Central memory CD8-positive, alpha-beta T cell (primary cell): ENCODE measurements around the gene CARD19.

Source experiments
- ATAC-seq: fragments of 150-1000 bp; cut with Tn5 transposase; replicated peaks from 2 replicates; pipeline ENCODE4 v1.10.0; 2022; ENCODE audit warnings: mild to moderate bottlenecking, moderate FRiP score, moderate number of reproducible peaks; ENCODE audit not compliant: poor library complexity, severe bottlenecking; ENCODE audit errors: extremely low read depth
- DNase-seq, 2 donors: peaks; one replicate each; pipeline ENCODE4 v3.0.0; 2021; ENCODE audit warnings: low spot score in 2 of 2
- H3K27ac Mint-ChIP-seq: one replicate; pipeline ENCODE4 v1.8.0; 2022; ENCODE audit warnings: low read depth, mild to moderate bottlenecking, moderate library complexity, mixed read lengths
- H3K27me3 Mint-ChIP-seq: one replicate; pipeline ENCODE4 v1.8.0; 2022; ENCODE audit warnings: mixed read lengths
- H3K36me3 Mint-ChIP-seq: one replicate; pipeline ENCODE4 v1.8.0; 2022; ENCODE audit warnings: mild to moderate bottlenecking, moderate library complexity, mixed read lengths; ENCODE audit not compliant: insufficient read depth
- H3K4me1 Mint-ChIP-seq: one replicate; pipeline ENCODE4 v1.8.0; 2022; ENCODE audit warnings: mixed read lengths
- H3K4me3 Mint-ChIP-seq: one replicate; pipeline ENCODE4 v1.8.0; 2022; ENCODE audit warnings: mild to moderate bottlenecking, moderate library complexity, mixed read lengths
- H3K9me3 Mint-ChIP-seq: one replicate; pipeline ENCODE4 v1.8.0; 2022; ENCODE audit warnings: mixed read lengths

CARD19 gene

GRCh38 chr9:93085676-93086075 lies 10.3 kb upstream of the CARD19 start:
- H3K9me3 Mint-ChIP-seq: no peaks in the 10 kb centered on the region
- no peaks in the 10 kb centered on the region for H3K27me3 Mint-ChIP-seq
- H3K4me1 Mint-ChIP-seq: peaks cover 8% of the 10 kb centered on the region
- no peak overlapping the region for H3K4me3 Mint-ChIP-seq
- no peak overlapping the region for H3K27ac Mint-ChIP-seq
- peaks cover 19% of the 10 kb centered on the region for H3K36me3 Mint-ChIP-seq
- DNase-seq (no peak), ATAC-seq (no peak)

GRCh38 chr9:93086447-93087224 lies 9.4 kb upstream of the CARD19 start:
- no peak for DNase-seq
- Mint-ChIP-seq H3K36me3 (peaks cover 10% of the 10 kb centered on the region), H3K9me3 (no peaks in the 10 kb centered on the region), H3K27ac (no peak overlapping the region), H3K27me3 (no peaks in the 10 kb centered on the region), H3K4me1 (peaks cover 8% of the 10 kb centered on the region), H3K4me3 (no peak overlapping the region)
- ATAC-seq: no peak

DNA sequence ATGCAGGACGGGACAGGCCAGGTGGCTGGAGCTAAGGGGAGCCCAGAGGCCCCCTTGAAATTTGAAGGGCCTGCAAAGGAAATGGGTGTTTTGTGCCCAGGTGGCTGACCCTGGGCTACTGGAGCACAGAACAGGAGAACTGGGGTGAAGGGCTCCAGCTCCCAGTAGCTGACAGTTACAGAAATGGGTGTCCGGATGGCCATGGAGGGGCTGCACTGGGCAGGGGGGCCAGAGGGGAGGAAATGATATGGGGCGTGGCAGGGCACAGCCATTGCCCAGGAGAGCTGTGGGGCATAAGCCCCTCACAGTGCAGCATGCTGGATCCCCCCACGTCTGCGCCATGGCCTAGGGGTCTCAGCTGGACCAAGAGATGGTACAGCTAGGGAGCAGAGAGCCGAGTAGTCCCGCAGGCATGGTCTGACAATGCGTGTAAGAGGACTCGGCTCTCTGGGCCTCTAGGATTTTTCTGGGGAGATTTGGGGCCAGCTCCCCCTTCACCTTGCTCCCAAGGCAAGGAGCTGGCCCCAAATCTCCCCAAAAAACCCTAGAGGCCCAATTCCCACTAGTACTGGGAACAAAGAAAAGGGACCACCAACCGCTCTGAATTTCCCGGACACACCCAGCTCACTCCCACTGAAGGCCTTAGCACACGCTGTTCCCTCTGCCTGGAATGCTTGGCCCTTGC lies 7.9 kb upstream of the CARD19 start:
- H3K4me1 Mint-ChIP-seq: peaks cover 18% of the 10 kb centered on the region
- peaks cover 9% of the 10 kb centered on the region for H3K36me3 Mint-ChIP-seq
- no peaks in the 10 kb centered on the region for H3K27me3 Mint-ChIP-seq

GRCh38 chr9:93088656-93089015 lies 7.4 kb upstream of the CARD19 start:
- H3K4me3 Mint-ChIP-seq: no peak overlapping the region
- DNase-seq: no peak
- H3K9me3 Mint-ChIP-seq: no peaks in the 10 kb centered on the region
- peaks cover 19% of the 10 kb centered on the region for H3K4me1 Mint-ChIP-seq
- H3K27me3 Mint-ChIP-seq: no peaks in the 10 kb centered on the region
- no peak for ATAC-seq
- H3K36me3 Mint-ChIP-seq: peaks cover 8% of the 10 kb centered on the region
- H3K27ac Mint-ChIP-seq: no peak overlapping the region

More for the DNA sequence above, 7.9 kb upstream of the CARD19 start:
- Mint-ChIP-seq H3K9me3 (no peaks in the 10 kb centered on the region), H3K4me3 (no peak overlapping the region), H3K27ac (no peak overlapping the region)
- no peak for ATAC-seq
- DNase-seq: no peak

DNA sequence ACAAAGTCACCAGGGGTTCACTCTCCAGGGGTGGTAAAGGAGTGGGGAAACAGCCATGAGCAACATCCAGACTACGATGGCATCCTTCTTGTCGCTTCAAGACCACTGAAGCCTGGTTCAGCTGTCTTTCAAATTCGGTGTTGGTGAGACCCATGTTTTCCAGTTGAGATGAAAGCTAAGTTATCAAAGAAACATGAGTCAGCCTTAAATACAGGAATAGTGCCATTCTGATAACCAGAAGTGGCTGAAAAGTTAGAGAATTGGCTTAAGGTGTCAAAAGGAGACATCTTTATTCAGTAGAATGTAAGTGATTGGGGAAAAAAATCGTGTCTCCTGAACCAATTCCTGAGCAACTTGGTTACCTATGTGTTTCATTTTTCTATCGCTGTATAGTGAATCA lies 7.0 kb upstream of the CARD19 start:
- H3K9me3 Mint-ChIP-seq: no peaks in the 10 kb centered on the region
- DNase-seq (no peak), ATAC-seq (no peak)
- no peak overlapping the region for H3K27ac Mint-ChIP-seq
- peaks cover 6% of the 10 kb centered on the region for H3K36me3 Mint-ChIP-seq
- no peaks in the 10 kb centered on the region for H3K27me3 Mint-ChIP-seq
- no peak overlapping the region for H3K4me3 Mint-ChIP-seq
- peaks cover 19% of the 10 kb centered on the region for H3K4me1 Mint-ChIP-seq

DNA sequence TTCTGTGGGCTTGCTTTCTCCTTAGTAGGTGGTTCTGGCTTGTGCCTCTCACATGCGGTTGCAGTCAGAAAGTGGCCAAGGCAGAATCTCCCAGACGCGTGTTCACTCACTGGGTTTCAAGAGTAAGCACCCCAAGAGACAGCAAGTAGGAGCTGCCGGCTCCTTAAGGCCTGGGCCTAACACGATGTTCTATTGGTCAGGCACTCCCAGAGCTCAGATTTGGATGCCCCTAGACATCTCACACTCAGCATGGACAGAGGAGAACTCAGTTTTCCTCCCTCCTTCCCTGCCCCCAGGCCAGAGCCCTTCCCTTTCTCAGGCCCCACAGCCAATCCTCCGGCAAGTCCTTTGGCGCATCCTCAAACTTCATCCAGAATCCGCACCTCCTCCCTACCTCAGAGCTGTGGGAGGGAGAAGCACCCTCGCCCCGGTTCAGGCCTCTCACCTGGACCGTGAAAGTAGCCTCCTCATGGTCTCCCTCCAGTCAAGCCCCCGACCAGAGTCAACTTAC lies 6.5 kb upstream of the CARD19 start:
- Mint-ChIP-seq H3K9me3 (no peaks in the 10 kb centered on the region), H3K36me3 (peaks cover 7% of the 10 kb centered on the region), H3K4me3 (no peak overlapping the region), H3K27ac (no peak overlapping the region), H3K27me3 (no peaks in the 10 kb centered on the region), H3K4me1 (peaks cover 24% of the 10 kb centered on the region)
- DNase-seq (no peak), ATAC-seq (no peak)

- H3K36me3 Mint-ChIP-seq: peaks cover 7% of the 10 kb centered on the region
- H3K27ac Mint-ChIP-seq: no peak overlapping the region
- H3K4me3 Mint-ChIP-seq: no peak overlapping the region
- H3K9me3 Mint-ChIP-seq: no peaks in the 10 kb centered on the region
- H3K27me3 Mint-ChIP-seq: no peaks in the 10 kb centered on the region
- H3K4me1 Mint-ChIP-seq: peaks cover 29% of the 10 kb centered on the region
- ATAC-seq (no peak), DNase-seq (no peak)
Observed at GRCh38 chr9:93090091-93090655, 5.8 kb upstream of the CARD19 start.

DNA sequence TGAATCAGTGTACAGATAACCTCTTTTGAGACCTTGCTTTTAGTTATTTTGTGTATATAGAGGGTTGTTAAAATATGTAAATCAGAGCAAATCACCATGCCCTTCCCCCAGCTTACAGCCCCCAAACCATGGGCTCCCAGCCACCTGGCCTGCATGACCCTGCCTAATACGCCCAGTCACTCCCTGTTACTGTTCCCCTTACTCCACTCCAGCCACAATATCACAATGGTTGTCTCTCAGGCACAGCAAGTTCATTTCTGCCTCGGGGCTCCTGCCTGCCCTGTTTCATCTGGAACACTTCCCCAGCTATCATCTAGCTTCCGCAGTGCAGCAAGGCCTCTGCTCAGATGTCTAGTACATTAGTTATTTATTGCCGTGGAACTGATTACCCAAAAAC lies 5.0 kb upstream of the CARD19 start:
- ATAC-seq: no peak
- peaks cover 9% of the 10 kb centered on the region for H3K36me3 Mint-ChIP-seq
- peaks cover 29% of the 10 kb centered on the region for H3K4me1 Mint-ChIP-seq

GRCh38 chr9:93091453-93092081 lies 4.5 kb upstream of the CARD19 start:
- H3K36me3 Mint-ChIP-seq: peaks cover 9% of the 10 kb centered on the region
- no peak overlapping the region for H3K27ac Mint-ChIP-seq

More for the DNA sequence above, 5.0 kb upstream of the CARD19 start:
- DNase-seq: no peak
- H3K27me3 Mint-ChIP-seq: no peaks in the 10 kb centered on the region
- no peak overlapping the region for H3K27ac Mint-ChIP-seq
- no peaks in the 10 kb centered on the region for H3K9me3 Mint-ChIP-seq
- H3K4me3 Mint-ChIP-seq: no peak overlapping the region

GRCh38 chr9:93092251-93092991 lies 3.6 kb upstream of the CARD19 start:
- ATAC-seq: no peak
- no peaks in the 10 kb centered on the region for H3K27me3 Mint-ChIP-seq
- H3K4me3 Mint-ChIP-seq: peak overlapping the region; percentile 12
- DNase-seq: no peak
- H3K36me3 Mint-ChIP-seq: peaks cover 12% of the 10 kb centered on the region
- peak overlapping the region; percentile 3 for H3K27ac Mint-ChIP-seq
- H3K9me3 Mint-ChIP-seq: no peaks in the 10 kb centered on the region
- peaks cover 37% of the 10 kb centered on the region for H3K4me1 Mint-ChIP-seq

More at GRCh38 chr9:93091453-93092081, 4.5 kb upstream of the CARD19 start:
- H3K4me1 Mint-ChIP-seq: peaks cover 29% of the 10 kb centered on the region
- H3K4me3 Mint-ChIP-seq: no peak overlapping the region
- H3K27me3 Mint-ChIP-seq: no peaks in the 10 kb centered on the region
- H3K9me3 Mint-ChIP-seq: no peaks in the 10 kb centered on the region
- ATAC-seq (no peak), DNase-seq (no peak)

GRCh38 chr9:93093127-93093876 lies 2.7 kb upstream of the CARD19 start:
- H3K27me3 Mint-ChIP-seq: no peaks in the 10 kb centered on the region
- DNase-seq (no peak), ATAC-seq (no peak)
- H3K9me3 Mint-ChIP-seq: no peaks in the 10 kb centered on the region
- peak overlapping the region; percentile 88 for H3K4me3 Mint-ChIP-seq
- peak overlapping the region; percentile 94 for H3K27ac Mint-ChIP-seq
- H3K4me1 Mint-ChIP-seq: peaks cover 45% of the 10 kb centered on the region
- H3K36me3 Mint-ChIP-seq: peaks cover 15% of the 10 kb centered on the region
